CD4-positive, alpha-beta T cell treated with Interleukin-17A for 4 hours (primary cell): ENCODE measurements around the gene BOLA3.
"Not testable (repeated sequence)": the region's sequence is repeated elsewhere in the genome, so short reads cannot be mapped to it uniquely, and the experiment has no call there.

Source experiments
- DNase-seq: peaks from one replicate; pipeline ENCODE4 v3.0.0-alpha.2; 2020; ENCODE audit warnings: mixed read lengths

Gene BOLA3

DNA sequence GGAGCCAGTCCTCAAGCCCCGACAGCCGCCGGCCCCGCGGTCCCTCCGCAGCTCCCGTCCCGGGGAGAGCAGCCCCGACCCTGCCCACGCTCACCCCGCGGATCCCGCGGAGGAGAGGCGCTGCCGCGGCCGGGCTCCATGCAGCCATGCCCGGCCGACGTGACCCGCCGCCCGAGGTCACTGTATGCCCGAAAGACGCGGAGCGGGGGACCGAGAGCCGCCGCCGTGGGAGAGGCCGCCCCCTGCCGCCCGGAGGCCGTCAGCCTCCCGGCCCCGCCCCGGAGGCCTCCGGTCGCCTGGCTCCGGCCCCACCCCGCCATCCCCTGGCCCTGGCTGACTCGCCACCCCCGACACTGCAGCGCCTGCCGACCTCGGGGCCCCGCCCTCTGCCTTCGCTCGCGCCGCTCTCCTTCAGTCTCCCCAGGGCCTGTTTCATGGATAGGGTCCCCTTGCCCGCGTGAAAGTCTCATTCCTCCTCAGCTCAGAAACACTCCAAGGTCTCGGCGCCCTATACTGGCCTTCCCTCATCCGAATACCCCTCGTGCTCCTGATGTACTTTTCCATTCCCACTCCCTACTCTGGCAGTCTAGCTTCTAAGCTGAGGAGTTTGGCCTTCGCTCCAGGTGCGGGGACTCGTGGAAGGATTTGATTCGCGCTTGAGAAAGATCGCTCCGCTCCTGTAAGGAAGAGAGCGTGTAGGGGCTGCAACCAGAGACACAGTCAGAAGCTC, at the start of gene BOLA3:
Gene BOLA3 (minus strand): TSS at position 186 of the 730 bp plus-strand sequence. CDS start 38 bp downstream, at position 148.
- DNase-seq: peak; percentile 88

- DNase-seq: no peak
Observed at GRCh38 chr2:74197049-74197448, 49.3 kb upstream of the BOLA3 start.

- DNase-seq: no peak
Observed at GRCh38 chr2:74194799-74195198, 47.1 kb upstream of the BOLA3 start.

GRCh38 chr2:74191596-74192380, 44.1 kb upstream of the BOLA3 start:
- DNase-seq: no peak

GRCh38 chr2:74188696-74189095, 41.0 kb upstream of the BOLA3 start:
- DNase-seq: no peak

DNA sequence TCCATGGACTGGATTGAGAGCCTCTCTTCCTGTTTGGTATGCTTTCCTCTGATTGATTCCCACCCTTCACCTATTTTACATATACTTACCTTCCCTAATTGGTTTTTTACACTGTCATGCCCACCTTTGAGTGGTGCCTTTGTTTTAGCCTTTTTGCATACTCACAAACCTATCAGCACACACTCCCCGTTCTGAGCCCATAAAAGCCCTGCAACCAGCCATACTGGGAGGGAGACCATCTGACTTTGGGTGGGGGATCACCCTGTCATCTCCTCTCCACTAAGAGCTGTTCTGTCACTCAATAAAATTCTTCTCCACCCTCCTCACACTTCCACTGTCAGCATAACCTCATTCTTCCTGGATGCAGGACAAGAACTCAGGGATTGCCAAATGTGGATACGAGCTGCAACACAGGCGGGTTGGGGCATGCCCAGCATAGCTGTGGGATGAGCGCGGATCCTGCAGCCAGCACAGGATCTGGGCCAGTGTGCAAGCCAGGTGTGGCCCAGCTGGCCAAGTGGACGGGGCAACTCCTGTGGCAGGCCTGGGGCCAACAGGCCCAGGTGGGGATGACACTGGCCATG, 40.4 kb upstream of the BOLA3 start:
- DNase-seq: no peak

DNA sequence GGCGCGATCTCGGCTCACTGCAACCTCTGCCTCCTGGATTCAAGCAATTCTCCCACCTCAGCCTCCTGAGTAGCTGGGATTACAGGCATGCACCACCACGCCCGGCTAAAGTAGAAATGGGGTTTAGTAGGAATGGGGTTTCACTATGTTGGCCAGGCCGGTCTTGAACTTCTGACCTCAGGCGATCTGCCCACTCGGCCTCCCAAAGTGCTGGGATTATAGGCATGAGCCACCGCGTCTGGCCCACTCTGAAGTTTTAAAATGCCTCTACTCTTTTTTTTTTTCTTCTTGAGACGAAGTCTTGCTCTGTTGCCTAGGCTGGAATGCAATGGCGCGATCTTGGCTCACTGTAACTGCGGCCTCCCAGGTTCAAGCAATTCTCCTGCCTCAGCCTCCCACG, 39.0 kb upstream of the BOLA3 start:
- not testable (repeated sequence) for DNase-seq

- no peak for DNase-seq
Observed at GRCh38 chr2:74186038-74186437, 38.3 kb upstream of the BOLA3 start.

DNA sequence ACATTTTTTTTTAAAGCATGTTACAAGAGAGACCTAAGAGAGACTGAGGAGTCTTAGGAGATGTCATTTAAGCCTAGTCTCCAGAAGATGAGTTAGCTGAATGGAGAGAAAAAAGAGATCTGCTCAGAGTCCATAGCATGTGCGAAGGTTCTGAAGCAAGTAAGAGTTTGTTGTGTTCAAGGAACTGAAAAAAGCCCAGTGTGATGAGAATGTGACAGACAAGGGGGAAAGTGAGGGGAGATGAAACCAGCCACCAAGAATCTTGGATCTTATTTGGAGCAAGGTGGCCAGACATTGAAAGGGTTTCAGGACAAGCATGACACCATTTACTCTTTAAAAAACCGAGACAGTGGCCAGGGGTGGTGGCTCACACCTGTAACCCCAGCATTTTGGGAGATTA, 36.2 kb upstream of the BOLA3 start:
- DNase-seq: no peak

DNA sequence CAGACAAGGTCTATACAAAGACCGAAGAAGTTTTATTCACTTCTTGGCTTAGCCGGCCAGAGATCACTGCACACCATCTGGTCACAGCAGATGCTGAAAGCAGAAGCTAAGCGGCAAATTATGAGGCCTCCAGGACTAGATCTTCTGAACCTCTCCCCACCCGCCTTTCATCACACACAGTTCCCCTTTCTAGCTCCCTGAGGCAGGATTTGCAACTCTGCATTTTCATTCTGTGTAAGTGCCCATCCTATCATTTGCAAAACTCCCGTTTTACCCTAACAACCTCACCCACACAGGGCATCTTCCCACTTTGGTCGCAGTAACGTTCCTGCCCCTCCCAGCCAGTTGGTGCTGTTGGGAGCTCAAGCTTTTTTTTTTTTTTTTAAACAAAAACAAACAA, 34.0 kb upstream of the BOLA3 start:
- no peak for DNase-seq

DNA sequence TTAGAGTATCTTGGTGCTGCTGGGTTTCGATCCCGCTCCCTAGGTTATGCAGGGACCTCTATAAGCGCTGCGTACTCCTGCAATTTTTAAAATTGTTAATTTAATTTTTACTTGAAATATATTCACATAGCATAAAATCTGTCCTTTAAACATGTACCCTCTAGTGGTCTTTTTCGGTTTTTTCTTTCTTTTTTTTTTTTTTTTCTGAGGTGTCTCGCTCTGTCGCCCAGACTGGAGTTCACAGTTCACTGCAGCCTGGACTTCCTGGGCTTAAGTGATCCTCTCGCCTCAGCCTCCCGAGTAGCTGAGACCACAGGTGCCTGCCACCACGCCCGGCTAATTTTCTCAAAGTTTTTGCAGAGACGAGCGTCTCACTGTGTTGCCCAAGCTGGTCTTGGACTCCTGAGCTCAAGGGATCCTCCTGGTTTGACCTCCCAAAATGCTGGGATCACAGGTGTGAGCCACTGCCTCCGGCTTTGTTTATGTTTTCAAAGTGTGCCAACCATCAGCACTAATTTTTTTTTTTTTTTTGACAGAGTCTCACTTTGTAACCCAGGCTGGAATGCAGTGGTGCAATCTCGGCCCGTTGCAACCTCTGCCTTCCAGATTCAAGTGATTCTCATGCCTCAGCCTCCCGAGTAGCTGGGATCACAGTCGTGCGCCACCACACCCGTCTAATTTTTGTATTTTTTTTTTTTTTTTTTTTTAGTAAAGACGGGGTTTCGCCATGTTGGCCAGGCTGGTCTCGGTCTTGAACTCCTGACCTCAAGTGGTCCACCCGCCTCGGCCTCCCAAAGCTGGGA, 31.6 kb upstream of the BOLA3 start:
- no peak for DNase-seq

- peak; percentile 98 for DNase-seq
Observed at GRCh38 chr2:74178211-74179062, 30.7 kb upstream of the BOLA3 start, which contains the start of gene MOB1A. Gene MOB1A (minus strand): TSS chr2:74178879. CDS start chr2:74178674, 205 bp downstream.

- DNase-seq: no peak
Observed at GRCh38 chr2:74177696-74178095, 30.0 kb upstream of the BOLA3 start.

- no peak for DNase-seq
Observed at GRCh38 chr2:74174909-74175308, 27.2 kb upstream of the BOLA3 start.

- no peak for DNase-seq
Observed at GRCh38 chr2:74168739-74169138, 21.0 kb upstream of the BOLA3 start.

GRCh38 chr2:74164761-74165160, 17.0 kb upstream of the BOLA3 start:
- DNase-seq: no peak

DNA sequence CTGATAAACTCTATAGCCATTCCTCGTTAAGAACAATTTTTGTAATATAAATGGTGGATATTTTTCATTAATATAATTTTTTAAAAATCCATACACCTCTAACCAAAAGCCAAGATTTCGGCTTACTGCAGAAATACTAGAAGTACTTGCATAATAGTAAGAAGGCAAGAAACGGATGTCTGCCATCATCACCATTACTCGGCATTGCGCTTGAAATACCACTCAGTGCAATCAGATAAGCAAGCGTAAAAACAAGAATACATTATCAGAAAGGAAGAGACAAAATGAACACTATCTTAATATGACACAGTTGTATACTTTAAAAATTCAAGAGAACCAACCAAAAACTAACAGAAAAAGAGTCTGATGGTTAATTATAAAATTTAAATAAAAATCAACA, 15.2 kb upstream of the BOLA3 start:
- DNase-seq: no peak

DNA sequence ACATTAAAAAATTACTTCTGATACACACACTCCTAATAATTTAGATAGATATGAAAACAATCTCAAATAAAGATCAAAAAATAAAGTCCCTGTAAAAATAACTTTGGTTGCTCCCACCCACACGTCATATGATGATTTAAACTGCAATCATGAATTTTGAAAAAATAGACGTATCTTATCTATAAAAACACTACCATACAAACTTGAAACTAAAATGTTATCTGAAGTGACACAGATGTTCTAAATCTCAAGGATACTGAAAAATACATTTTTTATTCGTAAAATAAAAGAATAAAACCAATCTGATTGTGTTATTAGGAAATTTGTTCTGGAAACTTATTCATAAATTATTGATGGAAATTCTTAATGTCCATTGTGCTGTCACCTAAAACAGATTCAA, 8.1 kb upstream of the BOLA3 start:
- no peak for DNase-seq

GRCh38 chr2:74152954-74153353, 5.2 kb upstream of the BOLA3 start:
- no peak for DNase-seq

DNA sequence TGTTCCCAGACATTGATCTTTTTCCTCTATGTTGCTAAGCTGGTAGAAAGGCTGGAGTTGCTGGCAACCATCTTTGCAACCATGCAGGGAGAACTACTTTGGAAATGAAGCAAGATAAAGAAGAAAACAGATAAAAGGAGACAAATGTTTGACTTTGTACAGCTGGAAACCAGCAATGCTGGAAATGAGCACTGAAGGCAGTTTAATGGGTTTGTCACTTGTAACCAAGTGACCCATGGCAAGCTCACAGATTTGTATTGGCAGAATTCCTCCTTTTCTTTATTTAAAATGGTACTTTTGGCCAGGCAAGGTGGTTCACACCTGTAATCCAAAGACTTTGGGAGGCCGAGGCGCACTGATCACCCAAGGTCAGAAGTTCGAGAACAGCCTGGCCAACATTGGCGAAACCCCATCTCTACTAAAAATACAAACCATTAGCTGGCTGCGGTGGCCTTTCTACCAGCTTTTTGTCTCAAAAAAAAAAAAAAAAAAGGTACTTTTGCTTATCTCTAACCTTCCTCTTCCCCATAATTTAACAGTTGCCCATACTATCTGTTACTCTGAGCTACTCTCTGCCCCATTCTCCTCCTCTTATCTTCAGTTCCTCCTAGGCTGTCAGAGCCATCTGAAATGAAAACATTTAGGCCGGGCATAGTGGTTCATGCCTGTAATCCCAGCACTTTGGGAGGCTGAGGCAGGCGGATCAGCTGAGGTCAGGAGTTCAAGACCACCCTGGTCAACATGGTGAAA, 2.0 kb upstream of the BOLA3 start:
- DNase-seq: no peak

DNA sequence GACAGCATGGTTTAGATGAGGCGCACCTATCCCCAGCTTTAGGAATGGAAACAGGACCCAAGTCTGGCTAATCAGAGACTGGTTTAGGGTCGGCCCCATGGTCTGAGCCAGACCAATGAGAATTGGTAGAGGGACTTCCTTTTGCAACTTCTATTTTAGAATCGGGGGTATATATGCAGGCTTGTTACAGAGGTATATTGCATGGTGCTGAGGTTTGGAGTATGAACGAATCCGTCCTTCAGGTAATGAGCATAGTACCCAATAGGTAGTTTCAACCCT, 1.5 kb upstream of the BOLA3 start:
- DNase-seq: no peak
